KMS-11 (cell line): ENCODE results near the gene SNIP1.
"Not testable (repeated sequence)": the region's sequence is repeated elsewhere in the genome, so short reads cannot be mapped to it uniquely, and the experiment has no call there.

Experiments
- H2AFZ ChIP-seq: fragments of 200-600 bp; sonication (generic); 2 replicates; pipeline ENCODE4 v1.6.1; 2016; ENCODE audit warnings: antibody characterized with exemption, mixed run types, low read depth
- H3K27ac ChIP-seq: fragments of 200-600 bp; sonication (generic); 2 replicates; pipeline ENCODE4 v1.6.1; 2016; ENCODE audit warnings: mild to moderate bottlenecking, mixed run types
- H3K27me3 ChIP-seq: fragments of 200-600 bp; sonication (generic); 2 replicates; pipeline ENCODE4 v1.6.1; 2017; ENCODE audit warnings: mild to moderate bottlenecking, low read depth, mixed run types, moderate library complexity; ENCODE audit not compliant: insufficient read depth
- H3K36me3 ChIP-seq: fragments of 200-600 bp; sonication (generic); 2 replicates; pipeline ENCODE4 v1.6.1; 2017; ENCODE audit warnings: mild to moderate bottlenecking, mixed run types; ENCODE audit not compliant: insufficient read depth
- H3K4me1 ChIP-seq: fragments of 200-600 bp; sonication (generic); 2 replicates; pipeline ENCODE4 v1.6.1; 2016; ENCODE audit warnings: mild to moderate bottlenecking, low read depth, mixed run types; ENCODE audit not compliant: poor library complexity, severe bottlenecking
- H3K4me2 ChIP-seq: fragments of 200-600 bp; sonication (generic); 2 replicates; pipeline ENCODE4 v1.7.0; 2016; ENCODE audit warnings: mild to moderate bottlenecking, mixed run types
- H3K4me3 ChIP-seq: fragments of 200-600 bp; sonication (generic); IDR thresholded peaks from 2 replicates; pipeline ENCODE4 v1.6.1; 2017; ENCODE audit warnings: low read depth, low read length, mixed read lengths; ENCODE audit not compliant: insufficient read depth
- H3K79me2 ChIP-seq: fragments of 200-600 bp; sonication (generic); 2 replicates; pipeline ENCODE4 v1.6.1; 2016; ENCODE audit warnings: low read depth, mixed run types; ENCODE audit not compliant: insufficient read depth
- H3K9ac ChIP-seq: fragments of 200-600 bp; sonication (generic); 2 replicates; pipeline ENCODE4 v1.6.1; 2016; ENCODE audit warnings: mild to moderate bottlenecking, mixed run types
- H4K20me1 ChIP-seq: fragments of 200-600 bp; sonication (generic); 2 replicates; pipeline ENCODE4 v1.6.1; 2016; ENCODE audit warnings: mild to moderate bottlenecking, mixed run types; ENCODE audit not compliant: insufficient read depth
- TF ChIP-seq, protein P1 (sequence below): fragments of 200-600 bp; sonication (generic); conservative IDR thresholded peaks from 2 replicates; pipeline ENCODE4 v1.6.1; 2017; ENCODE audit warnings: low read depth, mild to moderate bottlenecking, antibody characterized with exemption, low read length, moderate library complexity, mixed read lengths

Gene SNIP1

DNA sequence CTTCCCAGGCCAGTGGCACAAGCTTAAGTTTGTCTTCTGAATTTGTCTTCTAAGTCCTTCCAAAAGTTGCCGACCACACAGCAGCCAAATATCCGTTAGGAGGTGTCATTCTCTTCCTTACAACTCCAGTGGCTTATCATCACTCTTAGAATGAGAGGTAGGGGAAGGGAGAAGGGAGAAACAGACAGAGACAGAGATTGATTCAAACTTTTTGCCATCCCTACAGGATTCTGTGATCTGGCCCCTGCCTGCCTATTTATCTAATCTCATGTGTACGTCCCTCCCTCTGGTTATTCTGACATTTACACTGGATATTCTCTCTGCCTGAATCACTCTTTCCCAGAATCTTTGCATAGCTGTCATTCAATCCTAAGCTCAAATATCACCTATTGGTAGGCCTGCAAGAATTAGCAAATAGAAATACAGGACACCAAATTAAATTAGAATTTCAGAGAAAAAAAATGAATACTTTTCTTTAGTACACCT, 42.1 kb upstream of the SNIP1 start:
- Histone ChIP-seq H3K4me2 (peak overlapping the region; percentile 53), H3K79me2 (peaks cover 35% of the 10 kb centered on the region), H3K27me3 (no peaks in the 10 kb centered on the region), H4K20me1 (peaks cover 6% of the 10 kb centered on the region; the same call in 1 of the 2 replicates), H3K36me3 (no peaks in the 10 kb centered on the region; the same call in 1 of the 2 replicates), H2AFZ (peak overlapping the region; percentile 58), H3K4me3 (no peak overlapping the region), H3K9ac (peak overlapping the region; percentile 79; the same call in 1 of the 2 replicates), H3K27ac (no peak overlapping the region; the same call in 1 of the 2 replicates), H3K4me1 (peaks cover 19% of the 10 kb centered on the region)
- TF ChIP-seq, protein P1, sequence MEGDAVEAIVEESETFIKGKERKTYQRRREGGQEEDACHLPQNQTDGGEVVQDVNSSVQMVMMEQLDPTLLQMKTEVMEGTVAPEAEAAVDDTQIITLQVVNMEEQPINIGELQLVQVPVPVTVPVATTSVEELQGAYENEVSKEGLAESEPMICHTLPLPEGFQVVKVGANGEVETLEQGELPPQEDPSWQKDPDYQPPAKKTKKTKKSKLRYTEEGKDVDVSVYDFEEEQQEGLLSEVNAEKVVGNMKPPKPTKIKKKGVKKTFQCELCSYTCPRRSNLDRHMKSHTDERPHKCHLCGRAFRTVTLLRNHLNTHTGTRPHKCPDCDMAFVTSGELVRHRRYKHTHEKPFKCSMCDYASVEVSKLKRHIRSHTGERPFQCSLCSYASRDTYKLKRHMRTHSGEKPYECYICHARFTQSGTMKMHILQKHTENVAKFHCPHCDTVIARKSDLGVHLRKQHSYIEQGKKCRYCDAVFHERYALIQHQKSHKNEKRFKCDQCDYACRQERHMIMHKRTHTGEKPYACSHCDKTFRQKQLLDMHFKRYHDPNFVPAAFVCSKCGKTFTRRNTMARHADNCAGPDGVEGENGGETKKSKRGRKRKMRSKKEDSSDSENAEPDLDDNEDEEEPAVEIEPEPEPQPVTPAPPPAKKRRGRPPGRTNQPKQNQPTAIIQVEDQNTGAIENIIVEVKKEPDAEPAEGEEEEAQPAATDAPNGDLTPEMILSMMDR = no peak

DNA sequence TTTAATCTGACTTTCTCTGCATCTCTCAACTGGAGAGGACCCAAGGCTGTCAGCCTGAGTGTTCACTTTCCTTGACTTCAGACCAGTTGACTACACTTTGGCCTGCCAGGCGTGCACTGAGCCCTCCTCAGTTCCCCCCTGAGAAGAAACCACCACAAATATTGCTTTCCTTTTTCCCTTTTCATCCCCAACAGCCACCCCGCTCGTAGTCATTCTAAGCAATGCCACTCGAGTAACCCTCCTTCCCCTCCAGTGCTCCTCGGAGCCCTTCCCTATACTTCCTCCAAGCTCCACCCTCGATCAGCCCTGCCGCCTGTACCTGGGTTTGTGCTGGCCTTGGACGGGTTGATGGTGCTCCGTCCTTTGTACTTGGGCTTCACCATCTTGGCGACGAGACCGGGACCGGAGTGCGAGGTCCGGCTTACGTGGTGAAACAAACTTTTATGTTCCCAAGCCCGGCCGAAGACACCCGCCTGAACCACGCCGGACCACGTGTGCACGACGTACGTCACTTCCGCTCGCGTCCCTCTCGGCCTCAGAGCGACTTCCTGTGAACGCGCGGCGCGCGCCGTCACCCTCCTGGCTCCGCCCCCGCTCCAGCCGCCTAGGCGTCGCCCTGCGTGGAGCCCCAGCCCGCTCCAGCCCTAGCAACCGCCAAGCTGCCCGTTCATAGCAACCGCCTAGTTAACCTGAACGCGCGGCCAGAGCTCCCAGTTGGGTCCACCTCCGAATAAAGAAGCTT, 41.5 kb upstream of the SNIP1 start, which contains the start of gene GNL2:
TSS of gene GNL2 (minus strand) at position 498 of the 742 bp plus-strand sequence. CDS start at position 383, 115 bp downstream.
- peak within 1 kb of the TSS; percentile 63 for H3K27ac ChIP-seq
- TF ChIP-seq, protein P1 = no peak
- peak within 1 kb of the TSS; percentile 79 for H3K9ac ChIP-seq
- no peaks in the 10 kb centered on the region for H3K27me3 ChIP-seq
- H3K4me3 ChIP-seq = no peak within 1 kb of the TSS
- peaks cover 19% of the 10 kb centered on the region for H3K4me1 ChIP-seq
- no peaks in the 10 kb centered on the region; the same call in 1 of the 2 replicates for H3K36me3 ChIP-seq
- peaks cover 35% of the 10 kb centered on the region for H3K79me2 ChIP-seq
- peak within 1 kb of the TSS; percentile 89 for H3K4me2 ChIP-seq
- peaks cover 6% of the 10 kb centered on the region; the same call in 1 of the 2 replicates for H4K20me1 ChIP-seq
- peak within 1 kb of the TSS; percentile 58 for H2AFZ ChIP-seq

DNA sequence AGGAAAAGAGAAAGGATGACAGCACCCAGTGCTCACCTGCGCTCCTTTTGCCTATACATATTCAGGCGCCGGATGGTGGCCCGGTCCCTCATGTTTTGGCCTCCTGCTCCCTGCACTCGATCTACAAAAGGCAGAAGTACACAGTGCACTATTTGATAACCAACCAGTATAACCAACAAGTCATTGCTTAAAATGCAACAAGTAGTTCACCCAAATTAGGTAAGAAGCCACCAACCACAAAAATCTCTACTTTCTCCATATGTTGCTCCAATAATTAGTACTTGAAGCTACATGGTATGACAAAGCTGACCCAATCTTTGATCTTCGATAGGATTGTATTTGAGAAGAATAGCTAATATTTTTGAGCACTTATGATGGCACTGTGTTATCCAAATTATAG, 39.6 kb upstream of the SNIP1 start:
- Histone ChIP-seq H4K20me1 (peaks cover 6% of the 10 kb centered on the region; the same call in 1 of the 2 replicates), H2AFZ (no peak overlapping the region), H3K4me2 (peak overlapping the region; percentile 89), H3K9ac (no peak overlapping the region), H3K27me3 (no peaks in the 10 kb centered on the region), H3K4me3 (no peak overlapping the region), H3K79me2 (peaks cover 42% of the 10 kb centered on the region), H3K27ac (no peak overlapping the region), H3K36me3 (peaks cover 5% of the 10 kb centered on the region; the same call in 1 of the 2 replicates), H3K4me1 (peaks cover 19% of the 10 kb centered on the region)
- TF ChIP-seq, protein P1 = no peak

DNA sequence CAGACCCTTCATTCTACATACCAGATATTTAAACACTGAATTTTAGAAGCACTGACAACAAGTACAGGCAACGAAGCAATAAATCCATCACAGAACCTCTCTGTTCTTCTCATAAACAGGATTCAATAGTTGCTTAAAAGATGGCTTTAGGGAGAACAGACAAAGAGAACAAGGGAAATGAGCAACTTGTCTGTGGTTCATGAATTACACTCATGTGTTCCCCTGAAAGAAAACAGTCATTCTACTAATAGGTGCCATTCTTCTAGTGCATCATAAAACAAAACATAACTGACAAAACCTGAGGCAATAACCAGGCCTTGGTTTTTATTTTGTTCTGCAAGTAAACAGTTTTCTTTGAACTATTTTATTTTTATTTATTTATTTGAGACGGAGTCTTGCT, 34.8 kb upstream of the SNIP1 start:
- no peak overlapping the region for H3K27ac ChIP-seq
- no peaks in the 10 kb centered on the region for H3K27me3 ChIP-seq
- no peak overlapping the region for H2AFZ ChIP-seq
- H3K4me3 ChIP-seq = no peak overlapping the region
- H3K4me1 ChIP-seq = peaks cover 13% of the 10 kb centered on the region
- H4K20me1 ChIP-seq = peaks cover 6% of the 10 kb centered on the region; the same call in 1 of the 2 replicates
- peaks cover 12% of the 10 kb centered on the region for H3K36me3 ChIP-seq
- no peak overlapping the region for H3K4me2 ChIP-seq
- no peak overlapping the region for H3K9ac ChIP-seq
- H3K79me2 ChIP-seq = peaks cover 25% of the 10 kb centered on the region
- TF ChIP-seq, protein P1 = no peak

DNA sequence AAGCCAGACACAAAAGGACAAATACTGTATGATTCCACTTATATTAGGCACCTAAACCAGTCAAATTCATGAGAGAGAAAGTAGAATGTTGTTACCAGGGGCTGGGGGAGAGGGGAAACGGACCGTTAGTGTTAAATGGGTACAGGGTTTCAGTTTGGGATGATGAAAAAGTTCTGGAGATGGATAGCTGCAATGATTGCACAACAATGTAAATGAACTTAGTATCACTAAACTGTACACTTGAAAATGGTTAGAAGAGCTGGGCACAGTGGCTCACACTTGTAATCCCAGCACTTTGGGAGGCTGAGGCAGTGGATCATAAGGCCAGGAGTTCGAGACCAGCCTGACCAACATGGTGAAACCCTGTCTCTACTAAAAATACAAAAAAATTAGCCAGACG, 30.5 kb upstream of the SNIP1 start:
- H3K36me3 ChIP-seq = peaks cover 15% of the 10 kb centered on the region

More for the DNA sequence above, 30.5 kb upstream of the SNIP1 start:
- H3K27me3 ChIP-seq, H3K4me1 ChIP-seq, H4K20me1 ChIP-seq, H3K9ac ChIP-seq, H2AFZ ChIP-seq, H3K4me2 ChIP-seq, H3K27ac ChIP-seq, H3K79me2 ChIP-seq, H3K4me3 ChIP-seq: not testable (repeated sequence)
